ENCODE results near the gene DNAJB13. TPM values are rescaled to one million over a fixed set of nuclear protein-coding genes. Genes with fewer than 3 reads are reported as not detected.
"Not testable (repeated sequence)": the region's sequence is repeated elsewhere in the genome, so short reads cannot be mapped to it uniquely, and the experiment has no call there.

DNAJB13 gene
- polyA plus RNA-seq, 1 donor from 2014 or later: not detected

- Histone ChIP-seq H3K27me3 (ENCODE audit: insufficient read depth, low read depth, low read length) (no peaks in the 10 kb centered on the region), H3K4me2 (ENCODE audit: low read length) (no peak overlapping the region), H2AFZ (ENCODE audit: low read depth, low read length) (no peak overlapping the region), H4K20me1 (ENCODE audit: insufficient read depth) (no peaks in the 10 kb centered on the region), H3K27ac (ENCODE audit: low read length) (no peak overlapping the region), H3K4me3 (ENCODE audit: low read length) (no peak overlapping the region), H3K9me3 (ENCODE audit: low read length) (no peaks in the 10 kb centered on the region), H3K9ac (ENCODE audit: low read length) (no peak overlapping the region), H3K79me2 (replicated peaks; ENCODE audit: insufficient read depth, low read length) (no peaks in the 10 kb centered on the region), H3K36me3 (ENCODE audit: insufficient read depth, low read length) (peaks cover 12% of the 10 kb centered on the region), H3K9me2 (ENCODE audit: insufficient read depth, low read length) (no peaks in the 10 kb centered on the region), H3F3A (ENCODE audit: insufficient read depth, low read length, poor library complexity, severe bottlenecking) (no peaks in the 10 kb centered on the region)
- no peak for TF ChIP-seq MXI1 (conservative IDR thresholded peaks at IDR 0.05; ENCODE audit: poor library complexity, severe bottlenecking)
- no peak for TF ChIP-seq EZH2 (IDR thresholded peaks at IDR 0.05; ENCODE audit: borderline replicate concordance, insufficient read depth, low read length, poor library complexity, severe bottlenecking)
- TF ChIP-seq RAD21 (conservative IDR thresholded peaks at IDR 0.05): no peak
- TF ChIP-seq CTCF (IDR thresholded peaks at IDR 0.05; ENCODE audit: poor library complexity, severe bottlenecking): no peak
- TF ChIP-seq POLR2AphosphoS5 (IDR thresholded peaks at IDR 0.05): no peak
- TF ChIP-seq EP300 (conservative IDR thresholded peaks at IDR 0.05; ENCODE audit: poor library complexity, severe bottlenecking): no peak
- TF ChIP-seq REST (IDR thresholded peaks at IDR 0.05; ENCODE audit: borderline replicate concordance): no peak
- no peak for TF ChIP-seq SMC3 (conservative IDR thresholded peaks at IDR 0.05; ENCODE audit: poor library complexity)
- no peak for TF ChIP-seq TAF1 (IDR thresholded peaks at IDR 0.05; ENCODE audit: low read depth)
Observed at GRCh38 chr11:73932781-73933180, 18.0 kb upstream of the DNAJB13 start.

GRCh38 chr11:73936047-73936446, 14.8 kb upstream of the DNAJB13 start:
- H3K27me3 ChIP-seq (ENCODE audit: insufficient read depth, low read depth, low read length); H3F3A ChIP-seq (ENCODE audit: insufficient read depth, low read length, poor library complexity, severe bottlenecking); H3K4me2 ChIP-seq (ENCODE audit: low read length); H3K4me3 ChIP-seq (ENCODE audit: low read length); H3K9me3 ChIP-seq (ENCODE audit: low read length); H2AFZ ChIP-seq (ENCODE audit: low read depth, low read length); H3K9ac ChIP-seq (ENCODE audit: low read length); H3K27ac ChIP-seq (ENCODE audit: low read length); H4K20me1 ChIP-seq (ENCODE audit: insufficient read depth); H3K36me3 ChIP-seq (ENCODE audit: insufficient read depth, low read length); H3K79me2 ChIP-seq (replicated peaks; ENCODE audit: insufficient read depth, low read length); H3K9me2 ChIP-seq (ENCODE audit: insufficient read depth, low read length): not testable (repeated sequence)

GRCh38 chr11:73939096-73939495, 11.7 kb upstream of the DNAJB13 start:
- no peaks in the 10 kb centered on the region for H3K79me2 ChIP-seq (replicated peaks; ENCODE audit: insufficient read depth, low read length)
- no peak overlapping the region for H3K27ac ChIP-seq (ENCODE audit: low read length)
- no peaks in the 10 kb centered on the region for H4K20me1 ChIP-seq (ENCODE audit: insufficient read depth)
- no peaks in the 10 kb centered on the region for H3K9me2 ChIP-seq (ENCODE audit: insufficient read depth, low read length)
- H3K9ac ChIP-seq (ENCODE audit: low read length): no peak overlapping the region
- H3K27me3 ChIP-seq (ENCODE audit: insufficient read depth, low read depth, low read length): no peaks in the 10 kb centered on the region
- no peak overlapping the region for H2AFZ ChIP-seq (ENCODE audit: low read depth, low read length)
- H3K4me2 ChIP-seq (ENCODE audit: low read length): no peak overlapping the region
- peaks cover 4% of the 10 kb centered on the region for H3K36me3 ChIP-seq (ENCODE audit: insufficient read depth, low read length)
- no peak overlapping the region for H3K4me3 ChIP-seq (ENCODE audit: low read length)
- no peak for TF ChIP-seq SMC3 (conservative IDR thresholded peaks at IDR 0.05; ENCODE audit: poor library complexity)
- TF ChIP-seq TAF1 (IDR thresholded peaks at IDR 0.05; ENCODE audit: low read depth): no peak
- no peak for TF ChIP-seq CTCF (IDR thresholded peaks at IDR 0.05; ENCODE audit: poor library complexity, severe bottlenecking)
- TF ChIP-seq POLR2AphosphoS5 (IDR thresholded peaks at IDR 0.05): no peak
- no peaks in the 10 kb centered on the region for H3F3A ChIP-seq (ENCODE audit: insufficient read depth, low read length, poor library complexity, severe bottlenecking)
- H3K9me3 ChIP-seq (ENCODE audit: low read length): no peaks in the 10 kb centered on the region
